Transverse colon (tissue), 3 donors: ENCODE data around the gene SCAF8.

ENCODE experiments used
- CTCF ChIP-seq, 5 experiments: fragments of 200-600 bp in 3 of 5; fragments of 450-650 bp in 2 of 5; sonication (generic) in 3 of 5; IDR thresholded peaks; 1 replicate in 2 of 5; 2 replicates in 3 of 5; pipeline ENCODE4 v1.5.1; 2016 to 2017; ENCODE audit warnings: antibody characterized with exemption in 5 of 5, inconsistent platforms in 3 of 5, mild to moderate bottlenecking in 2 of 5, moderate library complexity in 1 of 5
- POLR2A ChIP-seq: fragments of 450-650 bp; IDR thresholded peaks from one replicate; pipeline ENCODE4 v1.6.1; 2016; ENCODE audit warnings: antibody characterized with exemption, mild to moderate bottlenecking, moderate library complexity

- TF ChIP-seq CTCF (IDR thresholded peaks at IDR 0.05) (peak; percentile 49 to 69 (median 61)), POLR2A (no peak)
These were observed 135.0 kb downstream of the SCAF8 start for GRCh38 chr6:154868143-154868594.
